Gastrocnemius medialis (tissue), 4 donors: ENCODE measurements around the gene SMARCAD1. TPM values are rescaled to one million over a fixed set of nuclear protein-coding genes. Genes with fewer than 3 reads are reported as not detected.

ENCODE experiments used
- ATAC-seq, 2 donors: fragments of 150-250 bp; one replicate each; pipeline ENCODE4 v1.9.1; 2016
- DNase-seq, 2 donors: peaks; one replicate each; pipeline ENCODE4 v3.0.0-alpha.2; 2019
- H3K27ac ChIP-seq, 4 donors: fragments of 200-600 bp; sonication (generic); 1 replicate in 1 of 4; 2 replicates in 3 of 4; pipeline ENCODE4 v1.5.1; 2016 to 2018; ENCODE audit warnings: mild to moderate bottlenecking in 2 of 4, moderate library complexity in 1 of 4
- H3K27me3 ChIP-seq, 3 donors: fragments of 200-600 bp; sonication (generic) in 2 of 3; 1 replicate in 1 of 3; 2 replicates in 2 of 3; pipeline versions ENCODE4 v1.5.1 to v1.6.0; 2016 to 2019; ENCODE audit warnings: mild to moderate bottlenecking in 1 of 3, moderate library complexity in 1 of 3
- H3K36me3 ChIP-seq, 2 donors: fragments of 200-600 bp; sonication (generic) in 1 of 2; one replicate each; pipeline ENCODE4 v1.5.1; 2017 to 2018
- H3K4me1 ChIP-seq, 2 donors: fragments of 200-600 bp; sonication (generic) in 1 of 2; one replicate each; pipeline ENCODE4 v1.5.1; 2016 to 2017; ENCODE audit warnings: mild to moderate bottlenecking in 2 of 2
- H3K4me3 ChIP-seq, 4 donors: fragments of 200-600 bp; sonication (generic) in 3 of 4; 1 replicate in 1 of 4; 2 replicates in 3 of 4; pipeline ENCODE4 v1.5.1; 2016 to 2019; ENCODE audit warnings: mild to moderate bottlenecking in 2 of 4
- H3K9me3 ChIP-seq, 3 donors: fragments of 200-600 bp; sonication (generic) in 2 of 3; 1 replicate in 1 of 3; 2 replicates in 2 of 3; pipeline ENCODE4 v1.5.1; 2016 to 2019
- POLR2A ChIP-seq, 2 donors: fragments of 450-650 bp; IDR thresholded peaks; one replicate each; pipeline ENCODE4 v1.6.1; 2017; ENCODE audit warnings: antibody characterized with exemption in 2 of 2, mild to moderate bottlenecking in 2 of 2, moderate library complexity in 2 of 2
- in situ Hi-C, 4 donors: fragments of 200-750 bp; cut with MboI; loops; one replicate each; pipeline versions ENCODE4 v1.15.0 to v1.8.0; 2017; ENCODE audit warnings: low sequenced_read_pairs in 4 of 4
- intact Hi-C: fragments of 100-400 bp; cut with DNase I; formaldehyde crosslinking; loops from one replicate; pipeline ENCODE4 v1.15.1; 2023; ENCODE audit warnings: low total_unique reads
- total RNA-seq, 4 donors: library from RNA; depleted of rRNA; stranded (reverse); fragments of >200 nt; gene quantifications; one replicate each; pipeline versions ENCODE4 v1.1.0 to v1.2.3, GENCODE V29; 2016
- TF ChIP-seq, protein P1 (sequence below), 5 experiments: fragments of 450-650 bp in 3 of 5; fragments of 200-600 bp in 2 of 5; sonication (generic) in 2 of 5; IDR thresholded peaks in 4 of 5; conservative IDR thresholded peaks in 1 of 5; 1 replicate in 4 of 5; 2 replicates in 1 of 5; pipeline ENCODE4 v1.5.1; 2016 to 2019; ENCODE audit warnings: antibody characterized with exemption in 5 of 5, mild to moderate bottlenecking in 3 of 5, moderate library complexity in 3 of 5

SMARCAD1 gene
- total RNA-seq, 4 donors from 2014 or later = 5.7 to 16.9 (median 8.0) TPM

DNA sequence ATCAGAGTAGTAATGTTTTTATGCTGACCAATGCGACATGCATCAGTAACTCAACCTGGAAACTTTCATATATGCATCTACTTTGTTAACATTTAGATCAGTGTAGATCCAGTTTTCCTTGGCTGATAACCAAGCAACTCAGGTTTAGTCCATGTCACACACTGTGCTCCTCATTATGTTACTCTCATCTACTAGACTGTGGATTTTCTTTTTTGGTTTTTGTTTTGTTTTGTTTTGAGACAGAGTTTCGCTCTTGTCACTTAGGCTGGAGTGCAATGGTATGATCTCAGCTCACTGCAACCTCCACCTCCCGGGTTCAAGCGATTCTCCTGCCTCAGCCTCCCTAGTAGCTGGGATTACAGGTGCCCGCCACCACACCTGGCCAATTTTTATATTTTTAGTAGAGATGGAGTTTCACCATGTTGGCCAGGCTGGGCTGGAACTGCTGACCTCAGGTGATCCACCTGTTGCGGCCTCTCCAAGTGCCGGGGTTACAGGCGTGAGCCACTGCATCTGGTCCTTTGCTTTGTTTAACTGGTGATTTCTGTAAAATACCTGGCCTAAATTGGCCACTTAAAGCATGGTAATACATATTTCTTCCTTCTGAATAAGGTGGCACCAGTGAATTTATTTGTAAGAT, 48.6 kb downstream of the SMARCAD1 start:
- in situ Hi-C loops (no loop called here), intact Hi-C loops (no loop called here)
- no peak overlapping the region for H3K4me3 ChIP-seq
- DNase-seq (no peak), ATAC-seq (no peak)
- no peaks in the 10 kb centered on the region for H3K4me1 ChIP-seq
- H3K27ac ChIP-seq = no peak overlapping the region
- TF ChIP-seq POLR2A (IDR thresholded peaks at IDR 0.05) = no peak
- TF ChIP-seq, protein P1, sequence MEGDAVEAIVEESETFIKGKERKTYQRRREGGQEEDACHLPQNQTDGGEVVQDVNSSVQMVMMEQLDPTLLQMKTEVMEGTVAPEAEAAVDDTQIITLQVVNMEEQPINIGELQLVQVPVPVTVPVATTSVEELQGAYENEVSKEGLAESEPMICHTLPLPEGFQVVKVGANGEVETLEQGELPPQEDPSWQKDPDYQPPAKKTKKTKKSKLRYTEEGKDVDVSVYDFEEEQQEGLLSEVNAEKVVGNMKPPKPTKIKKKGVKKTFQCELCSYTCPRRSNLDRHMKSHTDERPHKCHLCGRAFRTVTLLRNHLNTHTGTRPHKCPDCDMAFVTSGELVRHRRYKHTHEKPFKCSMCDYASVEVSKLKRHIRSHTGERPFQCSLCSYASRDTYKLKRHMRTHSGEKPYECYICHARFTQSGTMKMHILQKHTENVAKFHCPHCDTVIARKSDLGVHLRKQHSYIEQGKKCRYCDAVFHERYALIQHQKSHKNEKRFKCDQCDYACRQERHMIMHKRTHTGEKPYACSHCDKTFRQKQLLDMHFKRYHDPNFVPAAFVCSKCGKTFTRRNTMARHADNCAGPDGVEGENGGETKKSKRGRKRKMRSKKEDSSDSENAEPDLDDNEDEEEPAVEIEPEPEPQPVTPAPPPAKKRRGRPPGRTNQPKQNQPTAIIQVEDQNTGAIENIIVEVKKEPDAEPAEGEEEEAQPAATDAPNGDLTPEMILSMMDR (IDR thresholded peaks at IDR 0.05 in 4 of 5, conservative IDR thresholded peaks at IDR 0.05 in 1 of 5) = no peak
- no peaks in the 10 kb centered on the region for H3K27me3 ChIP-seq
- peaks cover 0 to 19% of the 10 kb centered on the region in 2 donors for H3K36me3 ChIP-seq
- no peaks in the 10 kb centered on the region for H3K9me3 ChIP-seq

DNA sequence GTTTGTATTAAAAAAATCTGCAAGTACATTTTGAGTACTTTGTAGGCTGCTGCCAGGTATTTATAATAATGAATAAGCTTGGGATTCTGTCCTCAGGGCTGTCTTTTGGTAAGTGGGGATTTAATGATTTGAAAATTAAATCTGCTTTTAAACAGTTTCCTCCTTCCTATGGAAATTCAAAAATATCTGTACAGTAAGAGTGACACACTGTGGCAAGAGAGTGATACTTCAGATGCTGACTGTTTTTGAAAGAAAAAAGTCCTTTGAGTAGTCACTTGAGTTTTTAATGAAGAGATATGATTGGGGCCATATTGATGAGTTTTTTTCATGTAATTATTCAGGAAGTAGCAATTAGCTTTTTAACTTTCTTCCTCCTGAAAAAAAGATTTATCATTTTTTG, 49.2 kb downstream of the SMARCAD1 start:
- no peaks in the 10 kb centered on the region for H3K4me1 ChIP-seq
- H3K9me3 ChIP-seq = no peaks in the 10 kb centered on the region
- H3K27me3 ChIP-seq = no peaks in the 10 kb centered on the region
- no peak overlapping the region for H3K4me3 ChIP-seq
- intact Hi-C loops (no loop called here), in situ Hi-C loops (no loop called here)
- H3K27ac ChIP-seq = no peak overlapping the region
- DNase-seq = no peak
- ATAC-seq = no peak
- H3K36me3 ChIP-seq = peaks cover 0 to 19% of the 10 kb centered on the region in 2 donors
- no peak for TF ChIP-seq POLR2A (IDR thresholded peaks at IDR 0.05)
- TF ChIP-seq, protein P1 (IDR thresholded peaks at IDR 0.05 in 4 of 5, conservative IDR thresholded peaks at IDR 0.05 in 1 of 5) = no peak

DNA sequence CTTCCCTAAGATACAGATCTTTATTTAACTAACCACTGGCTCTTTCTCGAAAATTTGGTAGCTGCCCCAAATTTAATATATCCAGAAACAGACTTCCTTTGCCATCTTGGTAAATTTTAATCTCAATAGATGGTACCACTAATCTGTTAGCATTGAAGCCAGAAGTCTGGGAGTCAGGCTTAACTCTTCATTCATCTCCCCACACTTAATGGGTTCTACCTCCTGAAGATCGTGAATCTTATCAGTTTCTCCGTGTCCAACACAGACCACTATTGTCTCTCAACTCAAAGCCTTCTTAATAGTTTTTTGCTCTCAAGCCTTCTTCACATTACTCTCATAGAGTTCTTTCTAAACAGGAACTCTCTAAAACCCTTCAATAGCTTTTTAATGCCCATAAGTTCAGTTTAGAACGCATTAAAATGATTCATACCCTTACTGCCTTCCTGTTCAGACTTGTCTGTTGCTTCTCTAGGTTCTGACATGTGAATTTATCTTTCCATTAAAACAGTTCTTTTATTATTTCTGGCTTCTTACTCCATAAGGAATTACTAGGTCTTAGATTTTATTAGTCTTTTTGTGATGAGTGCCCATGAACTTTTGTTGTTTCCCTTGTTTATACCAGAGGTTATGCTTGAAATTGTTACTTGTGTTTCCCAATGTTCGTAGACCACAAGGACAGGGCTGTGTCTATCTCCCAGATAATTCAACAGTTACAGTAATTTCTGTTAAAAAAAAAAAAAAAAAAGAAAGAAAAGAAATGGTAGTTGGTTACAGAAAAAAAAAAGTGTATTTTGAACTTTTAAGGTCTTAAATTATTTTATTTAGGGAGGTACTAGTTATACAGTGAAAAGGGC, 54.7 kb downstream of the SMARCAD1 start:
- in situ Hi-C loops = no loop called here
- Histone ChIP-seq H3K9me3 (no peaks in the 10 kb centered on the region), H3K27ac (no peak overlapping the region), H3K4me3 (no peak overlapping the region), H3K27me3 (no peaks in the 10 kb centered on the region), H3K36me3 (peaks cover 0 to 6% of the 10 kb centered on the region in 2 donors), H3K4me1 (no peaks in the 10 kb centered on the region)
- no peak for TF ChIP-seq POLR2A (IDR thresholded peaks at IDR 0.05)
- TF ChIP-seq, protein P1 (IDR thresholded peaks at IDR 0.05 in 4 of 5, conservative IDR thresholded peaks at IDR 0.05 in 1 of 5) = no peak
- ATAC-seq (no peak), DNase-seq (no peak)
- intact Hi-C loops = no loop called here

DNA sequence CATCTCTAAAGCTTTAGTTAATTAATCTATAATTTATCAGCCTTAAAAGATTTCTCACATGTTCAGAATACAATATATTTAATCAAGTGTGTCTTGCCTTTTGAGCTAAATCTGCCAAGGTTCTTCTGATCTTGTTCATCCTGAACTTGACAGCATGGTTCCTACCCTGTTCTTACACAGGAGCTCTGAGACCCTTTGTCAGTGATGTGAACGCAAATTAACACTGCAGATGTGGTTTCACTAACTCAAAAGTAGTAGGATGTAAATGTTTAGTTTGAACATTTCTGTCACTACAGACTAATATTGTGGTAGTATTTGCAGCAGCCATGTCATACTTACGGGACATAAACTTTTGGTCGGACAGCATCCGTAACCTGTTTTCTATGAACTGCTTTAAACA, 59.4 kb downstream of the SMARCAD1 start:
- Histone ChIP-seq H3K27me3 (no peaks in the 10 kb centered on the region), H3K36me3 (peaks cover 0 to 18% of the 10 kb centered on the region in 2 donors), H3K9me3 (no peaks in the 10 kb centered on the region), H3K4me3 (no peak overlapping the region), H3K4me1 (no peaks in the 10 kb centered on the region), H3K27ac (no peak overlapping the region)
- in situ Hi-C loops (no loop called here), intact Hi-C loops (no loop called here)
- DNase-seq (no peak), ATAC-seq (no peak)
- no peak for TF ChIP-seq POLR2A (IDR thresholded peaks at IDR 0.05)
- TF ChIP-seq, protein P1 (IDR thresholded peaks at IDR 0.05 in 4 of 5, conservative IDR thresholded peaks at IDR 0.05 in 1 of 5) = no peak
